ENCODE data around the gene OR10Z1. TPM values are rescaled to one million over a fixed set of nuclear protein-coding genes. Genes with fewer than 3 reads are reported as not detected.

The OR10Z1 gene
- total and polyA plus RNA-seq, 9 of the 15 experiments (the other 6 are each of a cell fraction or from before 2014, with no cell fraction given) = 0.01 to 0.94 (median 0.35) TPM; not detected in 5

DNA sequence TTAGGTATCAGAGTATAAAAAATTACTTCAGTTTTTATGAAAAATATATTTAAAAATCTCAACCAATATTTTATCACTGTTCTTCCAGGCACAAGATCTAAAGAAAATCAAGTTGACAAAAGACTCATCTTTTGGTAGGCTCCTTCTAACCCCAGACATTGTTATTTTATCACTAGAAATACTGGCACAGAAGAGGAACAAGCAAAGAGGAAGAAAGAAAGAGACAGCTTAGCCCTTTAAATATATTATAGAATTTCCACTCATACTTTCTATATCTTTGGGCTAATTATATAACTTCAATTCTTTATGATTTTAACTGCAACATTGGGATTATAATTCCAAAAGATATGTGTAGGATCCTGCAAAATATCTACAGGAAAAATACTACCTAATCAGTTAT, 49.0 kb downstream of the OR10Z1 start:
- Histone ChIP-seq H3K9me3 (replicated peaks; ENCODE audit: control insufficient read depth, insufficient read depth, low read depth, low read length) (no peaks in the 10 kb centered on the region), H3K36me3 (ENCODE audit: control insufficient read depth, insufficient read depth, low read length) (peaks cover 98% of the 10 kb centered on the region), H3K4me2 (ENCODE audit: insufficient read depth, low read length) (no peak overlapping the region), H3K9me1 (ENCODE audit: control insufficient read depth, insufficient read depth, low read length) (no peaks in the 10 kb centered on the region), H2AFZ (ENCODE audit: low read depth, low read length) (no peak overlapping the region), H4K20me1 (replicated peaks; ENCODE audit: control insufficient read depth, insufficient read depth, low read length) (no peaks in the 10 kb centered on the region), H3K9ac (ENCODE audit: insufficient read depth in 1 of 2, low read depth in 2 of 2, low read length in 2 of 2) (no peak overlapping the region), H3K4me3 (no peak overlapping the region), H3K27me3 (ENCODE audit: control insufficient read depth in 2 of 2, insufficient read depth in 2 of 2, low read length in 2 of 2) (no peaks in the 10 kb centered on the region), H3K4me1 (replicated peaks in 1 of 2; ENCODE audit: control insufficient read depth in 2 of 2, insufficient read depth in 2 of 2, low read length in 2 of 2) (no peaks in the 10 kb centered on the region), H3K27ac (ENCODE audit: extremely low read depth, low read depth, low read length) (no peak overlapping the region), H3K79me2 (ENCODE audit: control insufficient read depth, insufficient read depth, low read length) (no peaks in the 10 kb centered on the region)
- ATAC-seq = no peak
- no peak for FAIRE-seq
- in situ Hi-C loops (cut with MboI) (no loop called here), intact Hi-C loops (cut with micrococcal nuclease) (loop anchor here (10.0 kb wide), 1 partner anchor 341 kb away; no protein-coding TSS in a partner anchor)
- POLR2A ChIA-PET = interaction anchor here (1.4 kb wide), 1 partner anchor 8 kb away, joined by 3 read pairs; no protein-coding TSS in a partner anchor
- no peak for DNase-seq (ENCODE audit: extremely low read depth in 1 of 4, low spot score in 3 of 4)
- CTCF ChIA-PET (ENCODE audit: low intra/inter-chr PET ratio) = interaction anchor here (0.7 kb wide), 1 partner anchor 436 kb away, joined by 3 read pairs; no protein-coding TSS in a partner anchor
- no peak for TF ChIP-seq CSDE1 (IDR thresholded peaks at IDR 0.05)
- TF ChIP-seq SMARCA5 (IDR thresholded peaks at IDR 0.05) = no peak
- TF ChIP-seq MYC (IDR thresholded peaks at IDR 0.05; ENCODE audit: low read depth, low read length) = no peak
- no peak for TF ChIP-seq MYC (CRISPR knock-in tag; IDR thresholded peaks at IDR 0.05; ENCODE audit: borderline replicate concordance, low read depth)
- TF ChIP-seq POLR2H (tag; IDR thresholded peaks at IDR 0.05; ENCODE audit: low read depth) = no peak
- TF ChIP-seq, protein P1, sequence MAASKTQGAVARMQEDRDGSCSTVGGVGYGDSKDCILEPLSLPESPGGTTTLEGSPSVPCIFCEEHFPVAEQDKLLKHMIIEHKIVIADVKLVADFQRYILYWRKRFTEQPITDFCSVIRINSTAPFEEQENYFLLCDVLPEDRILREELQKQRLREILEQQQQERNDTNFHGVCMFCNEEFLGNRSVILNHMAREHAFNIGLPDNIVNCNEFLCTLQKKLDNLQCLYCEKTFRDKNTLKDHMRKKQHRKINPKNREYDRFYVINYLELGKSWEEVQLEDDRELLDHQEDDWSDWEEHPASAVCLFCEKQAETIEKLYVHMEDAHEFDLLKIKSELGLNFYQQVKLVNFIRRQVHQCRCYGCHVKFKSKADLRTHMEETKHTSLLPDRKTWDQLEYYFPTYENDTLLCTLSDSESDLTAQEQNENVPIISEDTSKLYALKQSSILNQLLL (CRISPR knock-in tag; IDR thresholded peaks at IDR 0.05; ENCODE audit: borderline replicate concordance) = no peak
- no peak for TF ChIP-seq EWSR1 (IDR thresholded peaks at IDR 0.05; ENCODE audit: borderline replicate concordance, low read depth, partially characterized antibody)
- no peak for TF ChIP-seq NR4A1 (CRISPR knock-in tag; IDR thresholded peaks at IDR 0.05)
- TF ChIP-seq NR4A1 (tag; IDR thresholded peaks at IDR 0.05) = no peak
- BruUV-seq (replicated peaks) = no TSS peak

Measured in K562 (cell line).